Activated CD8-positive, alpha-beta T cell treated with anti-CD3 and anti-CD28 coated beads for 36 hours (primary cell): ENCODE results near the gene RNF150. TPM values are rescaled to one million over a fixed set of nuclear protein-coding genes. Genes with fewer than 3 reads are reported as not detected.

ENCODE experiments used
- ATAC-seq: fragments of 200-7000 bp; cut with Tn5 transposase; one replicate; pipeline ENCODE4 v1.10.0; 2021; ENCODE audit warnings: mild to moderate bottlenecking, moderate library complexity
- CTCF ChIA-PET: fragments of 350-600 bp; sonication (Branson Sonifier 250); formaldehyde crosslinking; loops from one replicate; lab custom pipeline; 2021; ENCODE audit warnings: antibody characterized with exemption; lab: Charles Lee
- POLR2A ChIA-PET: fragments of 350-600 bp; sonication (Branson Sonifier 250); formaldehyde crosslinking; loops from one replicate; lab custom pipeline; 2021; ENCODE audit warnings: antibody characterized with exemption; lab: Charles Lee
- DNase-seq: peaks from one replicate; pipeline ENCODE4 v3.0.0-alpha.2; 2020
- H3K27ac Mint-ChIP-seq: one replicate; pipeline ENCODE4 v1.8.0; 2021; ENCODE audit warnings: mild to moderate bottlenecking, mixed read lengths
- H3K27me3 Mint-ChIP-seq: one replicate; pipeline ENCODE4 v1.8.0; 2021; ENCODE audit warnings: mixed read lengths
- H3K36me3 Mint-ChIP-seq: one replicate; pipeline ENCODE4 v1.8.0; 2021; ENCODE audit warnings: low read depth, mixed read lengths
- H3K4me1 Mint-ChIP-seq: one replicate; pipeline ENCODE4 v1.8.0; 2021; ENCODE audit warnings: low read depth, mixed read lengths
- H3K4me3 Mint-ChIP-seq: one replicate; pipeline ENCODE4 v1.8.0; 2021; ENCODE audit warnings: mild to moderate bottlenecking, moderate library complexity, mixed read lengths
- H3K9me3 Mint-ChIP-seq: one replicate; pipeline ENCODE4 v1.8.0; 2021; ENCODE audit warnings: mixed read lengths
- CTCF ChIP-seq: fragments of 200-600 bp; IDR thresholded peaks from one replicate; pipeline ENCODE4 v1.8.0; 2022; ENCODE audit warnings: antibody characterized with exemption, mild to moderate bottlenecking
- intact Hi-C: fragments of 100-400 bp; cut with micrococcal nuclease; formaldehyde crosslinking; loops from one replicate; pipeline ENCODE4 v1.10.0; 2022
- total RNA-seq, 2 experiments: library from RNA; stranded (reverse); gene quantifications; one replicate each; pipeline ENCODE4 v1.2.3, GENCODE V29; 2021

Gene RNF150
- total RNA-seq, 2 experiments from 2014 or later, result 0.09 to 0.43 TPM

DNA sequence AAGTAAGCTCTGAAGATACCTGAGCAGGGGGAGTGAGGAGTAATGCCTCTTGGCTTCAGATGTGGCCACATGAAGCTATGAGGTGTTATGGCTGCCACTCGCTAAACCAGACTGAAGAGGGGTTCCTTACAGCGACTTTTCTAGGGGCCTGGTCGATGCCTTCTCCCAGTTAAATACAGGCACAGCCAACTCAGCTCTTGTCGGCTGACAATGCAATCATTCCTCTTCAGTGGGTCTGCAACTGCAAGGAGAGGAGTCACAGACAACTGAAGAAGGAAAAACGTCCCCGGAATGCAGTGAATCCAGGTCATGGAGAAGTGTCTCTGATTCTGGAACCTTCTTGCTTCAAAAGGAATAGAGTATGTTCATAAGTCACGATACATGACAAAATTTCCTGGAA lies 106.4 kb downstream of the RNF150 start:
- H3K4me3 Mint-ChIP-seq, result no peak overlapping the region
- no peak for DNase-seq
- TF ChIP-seq CTCF, result no peak
- ATAC-seq, result no peak
- intact Hi-C loops, result no loop called here
- POLR2A ChIA-PET, result no interaction called here
- H3K27ac Mint-ChIP-seq, result no peak overlapping the region
- no peaks in the 10 kb centered on the region for H3K36me3 Mint-ChIP-seq
- H3K9me3 Mint-ChIP-seq, result no peaks in the 10 kb centered on the region
- no peaks in the 10 kb centered on the region for H3K27me3 Mint-ChIP-seq
- no peaks in the 10 kb centered on the region for H3K4me1 Mint-ChIP-seq
- CTCF ChIA-PET, result no interaction called here

- ATAC-seq, result no peak
Measured at GRCh38 chr4:141023051-141023450, 110.2 kb downstream of the RNF150 start.

GRCh38 chr4:141022111-141022695 lies 111.1 kb downstream of the RNF150 start:
- intact Hi-C loops, result no loop called here

More at GRCh38 chr4:141023051-141023450, 110.2 kb downstream of the RNF150 start:
- CTCF ChIA-PET, result no interaction called here
- no peak overlapping the region for H3K27ac Mint-ChIP-seq
- H3K36me3 Mint-ChIP-seq, result no peaks in the 10 kb centered on the region
- no peaks in the 10 kb centered on the region for H3K9me3 Mint-ChIP-seq
- H3K4me3 Mint-ChIP-seq, result no peak overlapping the region
- POLR2A ChIA-PET, result interaction anchor here (0.7 kb wide), 1 partner anchor 1263 kb away, joined by 3 read pairs; no protein-coding TSS in a partner anchor
- intact Hi-C loops, result no loop called here
- H3K27me3 Mint-ChIP-seq, result no peaks in the 10 kb centered on the region
- H3K4me1 Mint-ChIP-seq, result no peaks in the 10 kb centered on the region
- TF ChIP-seq CTCF, result no peak
- no peak for DNase-seq

GRCh38 chr4:141021397-141022110 lies 111.7 kb downstream of the RNF150 start:
- CTCF ChIA-PET, result interaction anchor here (1.3 kb wide), 1 partner anchor 16 kb away, joined by 3 read pairs; no protein-coding TSS in a partner anchor
- no peak for ATAC-seq

More at GRCh38 chr4:141022111-141022695, 111.1 kb downstream of the RNF150 start:
- Mint-ChIP-seq H3K27me3 (no peaks in the 10 kb centered on the region), H3K4me3 (no peak overlapping the region), H3K4me1 (no peaks in the 10 kb centered on the region), H3K36me3 (no peaks in the 10 kb centered on the region), H3K27ac (no peak overlapping the region), H3K9me3 (no peaks in the 10 kb centered on the region)
- ChIA-PET POLR2A (no interaction called here), CTCF (interaction anchor here (1.3 kb wide), 1 partner anchor 15 kb away, joined by 3 read pairs; no protein-coding TSS in a partner anchor)
- DNase-seq, result no peak
- TF ChIP-seq CTCF, result no peak
- no peak for ATAC-seq

More at GRCh38 chr4:141021397-141022110, 111.7 kb downstream of the RNF150 start:
- intact Hi-C loops, result no loop called here
- Mint-ChIP-seq H3K27me3 (no peaks in the 10 kb centered on the region), H3K36me3 (no peaks in the 10 kb centered on the region), H3K4me3 (no peak overlapping the region), H3K27ac (no peak overlapping the region), H3K4me1 (no peaks in the 10 kb centered on the region), H3K9me3 (no peaks in the 10 kb centered on the region)
- no peak for TF ChIP-seq CTCF
- no peak for DNase-seq
- POLR2A ChIA-PET, result no interaction called here
